D341Med (cell line): Measurements from ENCODE around the gene HIVEP2.

ENCODE experiments used
- DNase-seq: peaks from one replicate; pipeline ENCODE4 v3.0.0; 2012; ENCODE audit warnings: low spot score

The HIVEP2 gene

GRCh38 chr6:142816031-142816430, 128.9 kb downstream of the HIVEP2 start:
- no peak for DNase-seq

- DNase-seq = no peak
Measured at GRCh38 chr6:142811923-142812322, 133.1 kb downstream of the HIVEP2 start.

GRCh38 chr6:142810952-142811514, 133.9 kb downstream of the HIVEP2 start:
- no peak for DNase-seq

GRCh38 chr6:142809947-142810346, 135.0 kb downstream of the HIVEP2 start:
- DNase-seq = no peak

GRCh38 chr6:142808405-142809061, 136.4 kb downstream of the HIVEP2 start:
- DNase-seq = no peak

GRCh38 chr6:142805042-142805441, 139.9 kb downstream of the HIVEP2 start:
- no peak for DNase-seq

GRCh38 chr6:142804490-142804889, 140.5 kb downstream of the HIVEP2 start:
- no peak for DNase-seq

- DNase-seq = no peak
Measured at GRCh38 chr6:142803495-142804058, 141.4 kb downstream of the HIVEP2 start.

- DNase-seq = no peak
Measured at GRCh38 chr6:142803032-142803431, 141.9 kb downstream of the HIVEP2 start.

GRCh38 chr6:142802124-142802523, 142.9 kb downstream of the HIVEP2 start:
- DNase-seq = no peak

GRCh38 chr6:142800240-142800639, 144.7 kb downstream of the HIVEP2 start:
- DNase-seq = no peak

- DNase-seq = no peak
Measured at GRCh38 chr6:142799639-142800038, 145.3 kb downstream of the HIVEP2 start.

- no peak for DNase-seq
Measured at GRCh38 chr6:142797159-142797558, 147.8 kb downstream of the HIVEP2 start.

GRCh38 chr6:142796571-142796970, 148.4 kb downstream of the HIVEP2 start:
- DNase-seq = no peak

- DNase-seq = no peak
Measured at GRCh38 chr6:142796024-142796423, 149.0 kb downstream of the HIVEP2 start.

- DNase-seq = no peak
Measured at GRCh38 chr6:142794424-142794823, 150.6 kb downstream of the HIVEP2 start.

- no peak for DNase-seq
Measured at GRCh38 chr6:142790257-142790656, 154.7 kb downstream of the HIVEP2 start.

- DNase-seq = no peak
Measured at GRCh38 chr6:142787422-142787821, 157.6 kb downstream of the HIVEP2 start.

GRCh38 chr6:142786476-142786875, 158.5 kb downstream of the HIVEP2 start:
- no peak for DNase-seq

- no peak for DNase-seq
Measured at GRCh38 chr6:142784344-142784743, 160.6 kb downstream of the HIVEP2 start.

GRCh38 chr6:142783499-142783898, 161.5 kb downstream of the HIVEP2 start:
- DNase-seq = no peak

GRCh38 chr6:142781129-142781528, 163.8 kb downstream of the HIVEP2 start:
- no peak for DNase-seq

- DNase-seq = no peak
Measured at GRCh38 chr6:142773859-142774648, 170.9 kb downstream of the HIVEP2 start.
